ENCODE measurements around the gene FMNL2. TPM values are rescaled to one million over a fixed set of nuclear protein-coding genes. Genes with fewer than 3 reads are reported as not detected.

Gene FMNL2
- total RNA-seq, 1 experiment from 2014 or later: 33.6 TPM

GRCh38 chr2:152550386-152550785, 215.4 kb downstream of the FMNL2 start:
- Histone ChIP-seq H3T11ph (ENCODE audit: low read length) (no peak overlapping the region), H2AFZ (ENCODE audit: low read length) (no peak overlapping the region), H3K4ac (ENCODE audit: low read depth, low read length) (no peak overlapping the region), H4K5ac (ENCODE audit: insufficient read length, low read depth, low read length) (no peak overlapping the region), H3K9me3 (ENCODE audit: control insufficient read depth, low read depth, low read length) (no peaks in the 10 kb centered on the region), H3K4me1 (ENCODE audit: insufficient read depth, low read length) (no peaks in the 10 kb centered on the region; the same call in 1 of the 2 replicates), H2BK5ac (ENCODE audit: insufficient read length, low read length) (no peak overlapping the region), H3K27me3 (ENCODE audit: insufficient read depth, low read length) (no peaks in the 10 kb centered on the region), H3K23ac (ENCODE audit: insufficient read length, low read depth, low read length) (no peak overlapping the region), H3K79me1 (ENCODE audit: insufficient read depth, low read depth, low read length, poor library complexity, severe bottlenecking) (no peaks in the 10 kb centered on the region), H2AK5ac (ENCODE audit: insufficient read length, low read length) (no peak overlapping the region), H3K9ac (ENCODE audit: extremely low read depth, insufficient read length, low read length) (no peak overlapping the region), H4K20me1 (ENCODE audit: control insufficient read depth, insufficient read depth, insufficient read length) (no peaks in the 10 kb centered on the region), H3K14ac (ENCODE audit: insufficient read depth, low read length) (no peak overlapping the region), H2BK20ac (ENCODE audit: low read depth, low read length, poor library complexity, severe bottlenecking) (no peak overlapping the region), H2BK120ac (ENCODE audit: low read depth, low read length, poor library complexity, severe bottlenecking) (no peak overlapping the region), H3K4me2 (ENCODE audit: insufficient read depth, insufficient read length, low read length) (no peak overlapping the region), H3K23me2 (ENCODE audit: insufficient read length, low read depth, low read length, poor library complexity, severe bottlenecking) (no peaks in the 10 kb centered on the region), H3K56ac (ENCODE audit: insufficient read length, low read depth, low read length) (no peak overlapping the region), H4K8ac (replicated peaks; ENCODE audit: insufficient read length, low read depth, low read length) (no peak overlapping the region), H4K91ac (ENCODE audit: insufficient read length, low read depth, low read length) (no peak overlapping the region), H3K18ac (ENCODE audit: insufficient read length, low read depth, low read length) (no peak overlapping the region), H2BK12ac (ENCODE audit: insufficient read length, low read depth, low read length) (no peak overlapping the region), H3K27ac (ENCODE audit: insufficient read length, low read depth, low read length) (no peak overlapping the region), H3K79me2 (ENCODE audit: insufficient read depth, low read length) (no peaks in the 10 kb centered on the region), H2BK15ac (ENCODE audit: low read depth, low read length) (no peak overlapping the region)
- Mint-ChIP-seq H3K4me3 (no peak overlapping the region), H3K27me3 (ENCODE audit: low read depth) (no peaks in the 10 kb centered on the region), H3K4me1 (peaks cover 3% of the 10 kb centered on the region in 2 experiments; a peak in 2 of 4 replicates), H3K36me3 (ENCODE audit: insufficient read depth in 1 of 3, low read depth in 3 of 3) (peaks cover 0 to 5% (median 4%) of the 10 kb centered on the region in 3 experiments; a peak in 5 of 7 replicates), H3K9me3 (no peaks in the 10 kb centered on the region), H3K27ac (no peak overlapping the region)
- no peak for DNase-seq
- TF ChIP-seq CTCF (conservative IDR thresholded peaks at IDR 0.05): no peak
- WGBS (ENCODE audit: extremely low coverage, insufficient read length, low lambda C conversion rate): no CpG with 5 or more reads among the region's 2 CpGs

Data from H9 (cell line).